Measurements from ENCODE around the gene PIGU. TPM values are rescaled to one million over a fixed set of nuclear protein-coding genes. Genes with fewer than 3 reads are reported as not detected.

PIGU gene
- total and polyA plus RNA-seq, 2 donors (not counting 1 experiment from before 2014, with no cell fraction given): 6.4 to 42.6 TPM

GRCh38 chr20:34510575-34510974 is 166.3 kb downstream of the PIGU start:
- Histone ChIP-seq H4K20me1 (ENCODE audit: control insufficient read depth, extremely low read depth, insufficient read depth, low read length) (no peaks in the 10 kb centered on the region), H3K79me2 (ENCODE audit: control insufficient read depth, insufficient read depth, low read length) (no peaks in the 10 kb centered on the region), H3K36me3 (ENCODE audit: control insufficient read depth, insufficient read depth, low read length) (peaks cover 2% of the 10 kb centered on the region), H3K9ac (ENCODE audit: insufficient read depth, low read length) (no peak overlapping the region), H3K9me3 (ENCODE audit: control insufficient read depth, insufficient read depth, low read depth, low read length) (no peaks in the 10 kb centered on the region), H3K4me2 (ENCODE audit: extremely low read depth, insufficient read depth, low read length) (no peak overlapping the region), H3K4me1 (ENCODE audit: control insufficient read depth, extremely low read depth, insufficient read depth, low read length) (peaks cover 3% of the 10 kb centered on the region), H3K27me3 (ENCODE audit: control insufficient read depth, insufficient read depth, low read length) (no peaks in the 10 kb centered on the region), H3K4me3 (replicated peaks in 1 of 4; ENCODE audit: control extremely low read depth in 1 of 4, insufficient read depth in 1 of 4, low read depth in 3 of 4, low read length in 4 of 4) (no peak overlapping the region), H3K27ac (ENCODE audit: insufficient read depth, low read length) (no peak overlapping the region), H2AFZ (ENCODE audit: low read length) (no peak overlapping the region)
- DNase-seq (ENCODE audit: low read depth in 2 of 2): no peak
- no peak for TF ChIP-seq CTCF (conservative IDR thresholded peaks at IDR 0.05 in 1 of 2, IDR thresholded peaks at IDR 0.05 in 1 of 2; ENCODE audit: low read depth in 1 of 2, low read length in 2 of 2)
- no peak for TF ChIP-seq EZH2 (IDR thresholded peaks at IDR 0.05; ENCODE audit: low read length, missing control alignments)

Other genes starting within 250 kb of the PIGU start
- gene DYNLRB1, start 160.7 kb downstream of the PIGU start, total RNA-seq: 39.8 and 107 TPM in 2 replicates
- gene DYNLRB1, start 160.7 kb downstream of the PIGU start, polyA plus RNA-seq: 352 and 524 TPM in 2 replicates
- 21.8 and 30.4 TPM in 2 replicates for gene MAP1LC3A, start 118.4 kb downstream of the PIGU start, total RNA-seq
- gene MAP1LC3A, start 118.4 kb downstream of the PIGU start, polyA plus RNA-seq: 14.0 and 19.3 TPM in 2 replicates
- 2.3 and 6.4 TPM in 2 replicates for gene TP53INP2, start 27.3 kb upstream of the PIGU start, total RNA-seq
- gene TP53INP2, start 27.3 kb upstream of the PIGU start, polyA plus RNA-seq: 9.8 and 10.0 TPM in 2 replicates
- 5.9 and 8.1 TPM in 2 replicates for gene NCOA6, start 148.6 kb upstream of the PIGU start, total RNA-seq
- gene NCOA6, start 148.6 kb upstream of the PIGU start, polyA plus RNA-seq: 12.0 and 14.6 TPM in 2 replicates
- gene GGT7, start 195.8 kb upstream of the PIGU start, total RNA-seq: 9.5 and 15.2 TPM in 2 replicates
- gene GGT7, start 195.8 kb upstream of the PIGU start, polyA plus RNA-seq: 8.2 and 10.3 TPM in 2 replicates
- gene ACSS2, start 199.5 kb upstream of the PIGU start, total RNA-seq: 50.1 and 129 TPM in 2 replicates
- 52.1 and 59.4 TPM in 2 replicates for gene ACSS2, start 199.5 kb upstream of the PIGU start, polyA plus RNA-seq